H1 (cell line): ENCODE data around the gene SND1. TPM values are rescaled to one million over a fixed set of nuclear protein-coding genes. Genes with fewer than 3 reads are reported as not detected.

Source experiments
- FOSL1 ChIP-seq: IDR thresholded peaks from 2 replicates; pipeline ENCODE4 v1.6.1; 2011; ENCODE audit warnings: mild to moderate bottlenecking, low read depth, low read length, moderate library complexity; ENCODE audit not compliant: insufficient read depth
- KDM1A ChIP-seq: fragments of 200-600, 300-600 bp; sonication (generic); IDR thresholded peaks from 2 replicates; pipeline ENCODE4 v1.7.1; 2016; ENCODE audit warnings: mild to moderate bottlenecking, low read length, borderline replicate concordance
- PHF8 ChIP-seq: fragments of 200-600 bp; sonication (generic); conservative IDR thresholded peaks from 2 replicates; pipeline ENCODE4 v1.7.1; 2012; ENCODE audit warnings: low read depth, mild to moderate bottlenecking, inconsistent platforms, low read length, moderate library complexity
- SIX5 ChIP-seq: IDR thresholded peaks from 2 replicates; pipeline ENCODE4 v1.6.1; 2011; ENCODE audit warnings: mild to moderate bottlenecking, low read depth, low read length
- polyA plus RNA-seq, 7 experiments: library from polyadenylated mRNA; depleted of rRNA in 3 of 7; stranded (reverse) in 5 of 7; unstranded in 2 of 7; fragments of >200 nt in 5 of 7; fragments of 200-250 nt in 2 of 7; gene quantifications; 1 replicate in 5 of 7; 2 replicates in 1 of 7; 4 replicates in 1 of 7; pipeline versions ENCODE4 v1.2.1 to v1.2.3, GENCODE V29; 2011 to 2013; ENCODE audit warnings: missing spikeins in 2 of 7, mixed read lengths in 2 of 7
- total RNA-seq: library from RNA; stranded (reverse); fragmentation: NEBNext Ultra II Directional; extraction: Animal tissue kit (Norgen Biotek cat#: 25700); gene quantifications from 2 replicates; pipeline ENCODE4 v1.2.1, GENCODE V29; 2021
- TF ChIP-seq, protein P1 (sequence below): fragments of 300-600 bp; sonication (generic); IDR thresholded peaks from 2 replicates; pipeline ENCODE4 v1.7.1; 2012; ENCODE audit warnings: low read length, moderate library complexity, mild to moderate bottlenecking, inconsistent platforms; ENCODE audit not compliant: insufficient replicate concordance

Gene SND1
- total and polyA plus RNA-seq, 2 of the 8 experiments (the other 6 are each of a cell fraction or from before 2014, with no cell fraction given), result 122 to 290 TPM

DNA sequence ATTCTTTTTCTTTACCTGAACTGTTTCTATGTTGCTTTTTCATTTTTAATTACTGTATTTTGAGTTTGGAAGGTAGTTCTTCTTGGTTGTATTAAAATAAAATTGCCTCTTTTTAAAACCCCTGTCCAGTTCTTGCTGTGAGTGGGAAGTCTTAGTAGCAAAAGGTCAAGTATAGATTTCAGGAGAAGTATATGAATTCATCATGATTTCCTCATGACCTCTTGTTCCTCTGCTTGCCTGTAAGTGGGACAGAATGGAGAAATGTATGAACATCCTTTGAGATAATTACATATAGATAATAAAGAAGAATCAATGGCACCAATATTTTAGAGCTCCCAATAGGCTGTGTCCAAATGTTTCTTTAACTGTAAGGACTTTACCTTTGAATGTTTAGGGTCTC, 253.0 kb downstream of the SND1 start (continued):
- no peak for TF ChIP-seq PHF8
- TF ChIP-seq, protein P1, sequence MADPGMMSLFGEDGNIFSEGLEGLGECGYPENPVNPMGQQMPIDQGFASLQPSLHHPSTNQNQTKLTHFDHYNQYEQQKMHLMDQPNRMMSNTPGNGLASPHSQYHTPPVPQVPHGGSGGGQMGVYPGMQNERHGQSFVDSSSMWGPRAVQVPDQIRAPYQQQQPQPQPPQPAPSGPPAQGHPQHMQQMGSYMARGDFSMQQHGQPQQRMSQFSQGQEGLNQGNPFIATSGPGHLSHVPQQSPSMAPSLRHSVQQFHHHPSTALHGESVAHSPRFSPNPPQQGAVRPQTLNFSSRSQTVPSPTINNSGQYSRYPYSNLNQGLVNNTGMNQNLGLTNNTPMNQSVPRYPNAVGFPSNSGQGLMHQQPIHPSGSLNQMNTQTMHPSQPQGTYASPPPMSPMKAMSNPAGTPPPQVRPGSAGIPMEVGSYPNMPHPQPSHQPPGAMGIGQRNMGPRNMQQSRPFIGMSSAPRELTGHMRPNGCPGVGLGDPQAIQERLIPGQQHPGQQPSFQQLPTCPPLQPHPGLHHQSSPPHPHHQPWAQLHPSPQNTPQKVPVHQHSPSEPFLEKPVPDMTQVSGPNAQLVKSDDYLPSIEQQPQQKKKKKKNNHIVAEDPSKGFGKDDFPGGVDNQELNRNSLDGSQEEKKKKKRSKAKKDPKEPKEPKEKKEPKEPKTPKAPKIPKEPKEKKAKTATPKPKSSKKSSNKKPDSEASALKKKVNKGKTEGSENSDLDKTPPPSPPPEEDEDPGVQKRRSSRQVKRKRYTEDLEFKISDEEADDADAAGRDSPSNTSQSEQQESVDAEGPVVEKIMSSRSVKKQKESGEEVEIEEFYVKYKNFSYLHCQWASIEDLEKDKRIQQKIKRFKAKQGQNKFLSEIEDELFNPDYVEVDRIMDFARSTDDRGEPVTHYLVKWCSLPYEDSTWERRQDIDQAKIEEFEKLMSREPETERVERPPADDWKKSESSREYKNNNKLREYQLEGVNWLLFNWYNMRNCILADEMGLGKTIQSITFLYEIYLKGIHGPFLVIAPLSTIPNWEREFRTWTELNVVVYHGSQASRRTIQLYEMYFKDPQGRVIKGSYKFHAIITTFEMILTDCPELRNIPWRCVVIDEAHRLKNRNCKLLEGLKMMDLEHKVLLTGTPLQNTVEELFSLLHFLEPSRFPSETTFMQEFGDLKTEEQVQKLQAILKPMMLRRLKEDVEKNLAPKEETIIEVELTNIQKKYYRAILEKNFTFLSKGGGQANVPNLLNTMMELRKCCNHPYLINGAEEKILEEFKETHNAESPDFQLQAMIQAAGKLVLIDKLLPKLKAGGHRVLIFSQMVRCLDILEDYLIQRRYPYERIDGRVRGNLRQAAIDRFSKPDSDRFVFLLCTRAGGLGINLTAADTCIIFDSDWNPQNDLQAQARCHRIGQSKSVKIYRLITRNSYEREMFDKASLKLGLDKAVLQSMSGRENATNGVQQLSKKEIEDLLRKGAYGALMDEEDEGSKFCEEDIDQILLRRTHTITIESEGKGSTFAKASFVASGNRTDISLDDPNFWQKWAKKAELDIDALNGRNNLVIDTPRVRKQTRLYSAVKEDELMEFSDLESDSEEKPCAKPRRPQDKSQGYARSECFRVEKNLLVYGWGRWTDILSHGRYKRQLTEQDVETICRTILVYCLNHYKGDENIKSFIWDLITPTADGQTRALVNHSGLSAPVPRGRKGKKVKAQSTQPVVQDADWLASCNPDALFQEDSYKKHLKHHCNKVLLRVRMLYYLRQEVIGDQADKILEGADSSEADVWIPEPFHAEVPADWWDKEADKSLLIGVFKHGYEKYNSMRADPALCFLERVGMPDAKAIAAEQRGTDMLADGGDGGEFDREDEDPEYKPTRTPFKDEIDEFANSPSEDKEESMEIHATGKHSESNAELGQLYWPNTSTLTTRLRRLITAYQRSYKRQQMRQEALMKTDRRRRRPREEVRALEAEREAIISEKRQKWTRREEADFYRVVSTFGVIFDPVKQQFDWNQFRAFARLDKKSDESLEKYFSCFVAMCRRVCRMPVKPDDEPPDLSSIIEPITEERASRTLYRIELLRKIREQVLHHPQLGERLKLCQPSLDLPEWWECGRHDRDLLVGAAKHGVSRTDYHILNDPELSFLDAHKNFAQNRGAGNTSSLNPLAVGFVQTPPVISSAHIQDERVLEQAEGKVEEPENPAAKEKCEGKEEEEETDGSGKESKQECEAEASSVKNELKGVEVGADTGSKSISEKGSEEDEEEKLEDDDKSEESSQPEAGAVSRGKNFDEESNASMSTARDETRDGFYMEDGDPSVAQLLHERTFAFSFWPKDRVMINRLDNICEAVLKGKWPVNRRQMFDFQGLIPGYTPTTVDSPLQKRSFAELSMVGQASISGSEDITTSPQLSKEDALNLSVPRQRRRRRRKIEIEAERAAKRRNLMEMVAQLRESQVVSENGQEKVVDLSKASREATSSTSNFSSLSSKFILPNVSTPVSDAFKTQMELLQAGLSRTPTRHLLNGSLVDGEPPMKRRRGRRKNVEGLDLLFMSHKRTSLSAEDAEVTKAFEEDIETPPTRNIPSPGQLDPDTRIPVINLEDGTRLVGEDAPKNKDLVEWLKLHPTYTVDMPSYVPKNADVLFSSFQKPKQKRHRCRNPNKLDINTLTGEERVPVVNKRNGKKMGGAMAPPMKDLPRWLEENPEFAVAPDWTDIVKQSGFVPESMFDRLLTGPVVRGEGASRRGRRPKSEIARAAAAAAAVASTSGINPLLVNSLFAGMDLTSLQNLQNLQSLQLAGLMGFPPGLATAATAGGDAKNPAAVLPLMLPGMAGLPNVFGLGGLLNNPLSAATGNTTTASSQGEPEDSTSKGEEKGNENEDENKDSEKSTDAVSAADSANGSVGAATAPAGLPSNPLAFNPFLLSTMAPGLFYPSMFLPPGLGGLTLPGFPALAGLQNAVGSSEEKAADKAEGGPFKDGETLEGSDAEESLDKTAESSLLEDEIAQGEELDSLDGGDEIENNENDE, result no peak
- no peak for TF ChIP-seq FOSL1
- no peak for TF ChIP-seq SIX5
- no peak for TF ChIP-seq KDM1A
- TF ChIP-seq, all 59 proteins: peak for 0
